HG03159 (cell line): ENCODE results near the gene CCDC187.

Source experiments
- ATAC-seq: cut with Tn5 transposase; IDR thresholded peaks from one replicate; pipeline ENCODE4 v1.9.1; 2021; ENCODE audit warnings: mild to moderate bottlenecking, moderate library complexity; ENCODE audit not compliant: unreplicated experiment

The CCDC187 gene

DNA sequence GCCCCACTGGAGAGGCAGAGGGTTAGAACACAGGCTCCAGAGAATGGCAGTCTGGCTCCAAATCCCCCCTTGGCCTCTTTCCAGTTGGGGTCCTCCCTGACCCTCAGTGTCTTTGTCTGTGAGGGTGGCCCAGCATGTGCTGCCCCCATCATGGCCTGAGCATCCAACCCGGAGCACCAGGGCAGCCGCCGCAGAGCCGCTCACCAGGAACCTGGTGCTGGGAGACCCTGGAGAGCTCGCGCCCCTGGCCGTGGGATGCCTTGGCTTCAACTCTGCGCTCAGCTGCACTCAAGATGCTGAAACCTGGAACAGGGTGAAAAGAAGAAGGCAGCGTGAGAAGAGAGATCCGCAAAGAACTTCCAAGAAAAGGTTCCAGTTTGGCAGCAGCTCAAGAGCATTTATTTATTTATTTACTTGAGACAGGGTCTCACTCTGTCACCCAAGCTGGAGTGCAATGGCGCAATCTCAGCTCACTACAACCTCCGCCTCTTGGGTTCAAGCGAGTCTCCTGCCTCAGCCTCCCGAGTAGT is 3.8 kb downstream of the CCDC187 start:
- no peak for ATAC-seq

DNA sequence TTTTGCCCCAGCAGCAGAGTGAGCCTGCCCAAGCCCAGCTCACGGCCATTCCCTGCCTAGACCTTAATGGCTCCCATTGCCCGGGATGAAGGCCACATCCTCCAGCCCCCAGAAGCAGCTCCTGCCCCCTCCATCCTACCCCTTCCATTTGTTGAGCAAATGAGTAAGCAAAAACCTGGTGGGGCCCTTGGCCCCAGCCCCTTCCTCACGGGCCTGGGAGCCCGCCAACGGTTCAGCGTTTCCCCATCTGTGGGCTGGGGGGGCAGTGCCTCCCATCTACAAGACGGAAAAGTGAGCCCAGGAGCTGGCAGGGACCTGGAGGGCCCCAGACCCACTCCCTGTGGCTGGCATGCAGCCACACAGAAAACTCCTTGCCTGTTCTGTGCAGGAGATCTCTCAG is 4.4 kb downstream of the CCDC187 start:
- ATAC-seq: no peak

DNA sequence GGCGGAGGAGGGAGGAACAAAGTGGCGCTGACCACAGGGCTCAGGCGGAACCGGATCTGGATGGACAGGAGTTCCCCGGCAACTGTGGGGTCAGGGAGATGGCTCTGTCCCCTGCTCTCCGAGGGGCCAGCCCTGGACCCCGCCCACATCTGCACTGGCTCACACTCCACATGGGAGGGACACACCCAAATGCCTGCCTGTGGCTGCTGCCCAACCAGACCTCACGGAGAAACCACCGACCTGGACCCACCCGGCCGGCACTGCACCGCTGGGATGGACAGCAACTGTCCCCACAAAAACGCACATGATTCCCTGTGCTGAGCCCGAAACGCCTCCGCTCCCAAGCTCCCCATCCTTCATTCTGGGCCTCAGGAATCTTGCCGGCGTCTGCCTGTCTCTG is 4.8 kb downstream of the CCDC187 start:
- no peak for ATAC-seq

DNA sequence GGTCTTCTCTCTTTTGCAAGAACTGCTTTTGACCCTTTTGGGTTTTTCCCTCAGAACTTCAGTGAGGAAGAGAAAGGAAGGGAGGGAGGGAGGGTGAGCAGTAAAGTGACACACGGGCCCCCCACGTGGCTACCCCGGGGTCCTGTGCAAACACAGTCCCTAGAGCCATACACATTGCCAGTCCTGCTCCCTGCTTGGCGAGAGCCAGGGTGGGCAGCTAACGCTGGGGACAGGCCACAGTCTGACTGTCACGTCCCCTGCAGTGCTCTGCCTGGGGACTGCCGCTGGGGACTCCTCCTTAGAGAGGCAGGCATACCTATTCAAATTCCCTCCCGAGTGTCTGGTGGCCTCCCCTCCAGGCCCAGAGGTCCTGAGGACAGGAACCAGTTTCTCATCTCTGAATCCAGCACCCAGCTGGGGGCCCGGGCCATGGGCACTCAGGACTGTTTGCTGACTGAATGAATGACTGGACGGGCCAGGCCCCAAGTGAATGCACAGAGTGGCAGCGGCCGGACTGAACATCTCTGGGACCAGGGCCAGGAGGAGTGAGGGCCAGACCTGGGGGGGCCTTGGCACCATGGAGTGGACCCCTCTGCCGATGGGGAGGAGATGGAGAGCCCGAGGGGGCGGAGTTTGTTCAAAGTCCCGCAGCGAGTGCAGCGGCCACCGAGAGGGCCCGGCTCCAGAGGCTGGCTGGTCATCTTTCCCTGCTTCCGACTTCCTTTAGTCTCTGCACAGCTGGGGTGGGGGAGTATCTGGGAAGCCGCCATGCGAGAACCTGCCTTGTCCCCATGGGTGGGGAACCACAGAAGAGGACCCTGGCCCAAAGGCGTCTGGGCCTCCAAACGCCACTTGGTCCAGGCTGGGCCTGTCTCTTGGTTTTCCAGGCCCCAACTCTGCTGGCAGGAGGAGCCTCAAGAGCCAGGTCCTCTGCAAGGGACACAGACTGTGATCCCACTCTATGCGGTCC is 5.8 kb downstream of the CCDC187 start:
- ATAC-seq: no peak

DNA sequence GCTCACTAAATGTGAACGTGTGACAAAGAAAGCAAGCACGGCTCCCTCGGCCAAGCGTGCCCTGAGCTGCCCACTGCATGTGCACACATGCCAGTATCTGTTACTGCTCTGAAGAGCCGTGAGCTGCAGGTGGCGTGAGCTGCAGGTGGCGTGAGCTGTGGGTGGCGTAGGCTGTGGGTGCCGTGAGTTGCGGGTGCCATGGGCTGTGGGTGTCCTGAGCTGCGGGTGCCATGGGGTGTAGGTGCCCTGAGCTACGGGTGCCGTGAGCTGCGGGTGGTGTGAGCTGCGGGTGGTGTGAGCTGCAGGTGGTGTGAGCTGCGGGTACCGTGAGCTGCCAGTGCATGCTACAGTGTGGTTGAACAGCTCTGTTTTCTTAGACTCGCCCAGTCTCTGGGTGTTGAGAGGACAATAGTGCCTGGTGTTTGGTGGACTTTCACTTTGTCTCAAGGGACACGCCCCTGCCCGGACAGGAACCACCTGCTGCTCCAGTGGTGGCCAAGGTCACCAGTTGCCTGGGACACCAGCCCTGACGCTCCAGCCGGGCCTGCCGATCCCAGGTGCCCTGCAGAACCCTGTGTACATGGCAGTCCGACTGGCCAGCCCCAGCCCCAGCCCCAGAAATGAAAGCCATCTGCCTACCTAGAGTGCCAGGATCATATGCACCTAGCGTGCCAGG is 6.7 kb downstream of the CCDC187 start:
- no peak for ATAC-seq

DNA sequence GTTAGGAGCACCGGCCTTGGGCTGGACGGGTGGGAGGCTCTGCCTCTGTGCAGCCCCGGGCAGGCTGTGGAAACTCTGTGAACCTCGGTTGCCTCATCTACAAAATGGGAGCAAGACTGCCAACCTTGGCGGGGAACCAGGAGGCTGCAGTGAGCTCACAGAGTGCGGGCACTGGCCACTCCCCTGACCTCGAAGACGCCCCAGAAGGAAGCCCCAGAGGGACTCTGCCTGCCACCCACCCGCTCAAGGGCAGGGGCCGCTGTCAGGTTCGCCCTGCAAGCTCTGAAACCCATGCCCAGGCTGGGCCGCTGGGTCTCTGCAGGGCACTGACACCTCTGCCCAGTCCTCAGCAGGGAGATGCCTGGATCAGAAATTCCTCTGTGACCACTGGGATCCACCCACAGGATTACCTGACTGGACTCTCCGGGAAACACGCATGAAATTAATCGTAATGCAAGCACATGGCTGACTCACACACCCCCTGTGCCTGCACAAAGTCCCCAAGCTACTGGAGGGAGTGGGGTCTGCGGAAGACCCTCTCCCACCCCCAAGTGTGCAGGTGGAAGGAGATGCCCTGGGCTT is 7.4 kb downstream of the CCDC187 start:
- ATAC-seq: no peak

DNA sequence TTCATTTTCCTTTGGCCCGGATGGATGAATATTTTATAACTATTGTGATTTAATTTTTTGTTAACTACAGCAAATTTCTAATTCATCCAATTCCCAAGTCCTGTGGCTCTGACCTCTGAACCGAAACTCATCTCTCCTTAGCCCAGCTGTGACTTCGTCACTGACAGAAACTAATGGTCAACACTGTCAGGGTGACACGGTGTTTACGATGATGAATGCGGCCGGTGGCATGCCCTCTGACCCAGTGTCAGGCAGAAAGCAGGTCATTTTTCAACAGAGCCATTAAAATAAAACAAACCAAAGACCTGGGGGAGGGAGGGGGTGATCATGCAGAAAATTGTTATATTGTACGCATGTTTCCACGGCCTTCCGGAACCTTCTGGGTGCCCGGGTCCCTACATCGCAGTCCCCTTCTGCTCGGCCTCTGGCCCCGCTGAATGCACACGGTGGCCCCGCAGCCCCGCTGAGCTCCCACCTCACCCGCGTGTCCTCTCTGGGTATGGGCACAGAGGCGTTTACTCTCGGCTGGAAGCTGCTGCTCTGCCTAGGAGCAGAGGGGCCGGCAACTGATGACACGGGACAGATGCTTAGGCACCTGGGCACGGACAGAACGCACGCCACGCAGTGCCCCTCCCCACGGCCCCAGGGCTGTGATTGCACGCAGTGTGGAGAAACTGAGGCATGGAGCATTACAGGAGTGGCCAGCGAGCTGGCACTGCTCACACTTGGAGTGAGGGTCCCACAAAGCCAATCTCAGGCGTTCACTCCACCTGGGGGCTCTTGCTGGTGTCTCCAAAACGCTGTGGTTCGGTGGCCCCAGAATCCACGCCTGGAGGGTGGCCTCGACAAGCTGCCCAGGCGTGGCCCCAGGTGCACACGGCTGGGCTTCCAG is 8.1 kb downstream of the CCDC187 start:
- ATAC-seq: no peak

DNA sequence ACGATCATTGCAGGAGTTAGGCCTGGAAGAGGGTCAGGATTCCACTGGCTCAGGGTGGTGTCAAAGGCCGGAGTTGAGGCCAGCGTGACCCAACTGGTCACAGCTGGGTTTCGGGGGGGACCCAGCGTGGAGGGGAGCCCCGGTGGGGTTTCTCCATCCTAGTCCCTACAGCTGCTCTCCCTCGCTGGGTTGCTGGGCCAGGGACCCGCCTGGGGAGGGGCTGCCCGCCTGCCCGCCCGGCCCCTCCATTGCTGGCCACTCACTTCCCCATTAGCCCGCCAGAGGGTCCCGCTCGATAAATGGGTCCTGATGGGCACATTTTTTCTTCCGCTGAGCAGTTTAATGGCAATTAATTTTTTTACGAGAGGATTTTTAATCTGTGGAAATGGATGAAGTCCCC is 8.8 kb downstream of the CCDC187 start:
- no peak for ATAC-seq

DNA sequence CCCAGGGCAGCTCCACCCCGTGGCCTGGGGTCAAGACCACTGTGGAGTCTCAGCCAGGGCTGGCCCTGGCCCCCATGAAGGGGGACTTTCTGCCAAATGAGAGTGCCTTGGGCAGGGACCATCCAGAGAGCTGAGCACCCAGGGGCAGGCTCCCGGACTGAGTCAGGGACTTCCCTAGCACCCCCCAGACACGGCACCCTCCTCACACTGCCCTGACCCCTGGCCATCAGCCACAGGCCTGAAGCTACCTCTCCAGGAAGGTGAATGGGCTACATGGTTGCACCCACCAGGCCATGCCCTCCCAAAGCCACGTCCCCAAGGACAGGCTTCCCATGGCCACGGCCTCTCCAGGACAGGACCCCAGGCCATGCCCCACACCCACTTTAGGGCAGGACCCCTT is 9.5 kb downstream of the CCDC187 start:
- ATAC-seq: no peak

DNA sequence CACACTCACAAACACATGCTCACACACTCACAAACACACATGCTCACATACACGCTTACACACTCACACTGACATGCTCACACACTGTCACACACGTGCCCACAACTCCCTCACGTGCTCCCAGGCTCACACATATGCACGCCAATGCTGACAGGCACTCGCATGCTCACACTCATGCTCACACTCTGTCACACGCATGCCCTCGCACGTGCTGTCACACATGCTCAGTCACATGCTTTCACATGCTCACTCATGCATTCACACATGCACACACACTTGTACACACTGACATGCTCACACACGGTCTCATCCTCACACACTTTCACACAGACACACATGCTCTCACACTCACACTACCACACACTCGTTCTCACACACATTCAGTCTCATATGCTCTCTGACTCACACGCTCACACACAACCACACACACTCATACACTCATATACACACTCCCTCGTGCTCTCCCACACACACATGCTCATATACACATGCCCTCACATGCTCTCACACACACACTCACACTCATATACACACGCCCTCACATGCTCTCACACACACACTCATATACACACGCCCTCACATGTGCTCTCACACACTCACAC is 10.3 kb downstream of the CCDC187 start:
- ATAC-seq: no peak

DNA sequence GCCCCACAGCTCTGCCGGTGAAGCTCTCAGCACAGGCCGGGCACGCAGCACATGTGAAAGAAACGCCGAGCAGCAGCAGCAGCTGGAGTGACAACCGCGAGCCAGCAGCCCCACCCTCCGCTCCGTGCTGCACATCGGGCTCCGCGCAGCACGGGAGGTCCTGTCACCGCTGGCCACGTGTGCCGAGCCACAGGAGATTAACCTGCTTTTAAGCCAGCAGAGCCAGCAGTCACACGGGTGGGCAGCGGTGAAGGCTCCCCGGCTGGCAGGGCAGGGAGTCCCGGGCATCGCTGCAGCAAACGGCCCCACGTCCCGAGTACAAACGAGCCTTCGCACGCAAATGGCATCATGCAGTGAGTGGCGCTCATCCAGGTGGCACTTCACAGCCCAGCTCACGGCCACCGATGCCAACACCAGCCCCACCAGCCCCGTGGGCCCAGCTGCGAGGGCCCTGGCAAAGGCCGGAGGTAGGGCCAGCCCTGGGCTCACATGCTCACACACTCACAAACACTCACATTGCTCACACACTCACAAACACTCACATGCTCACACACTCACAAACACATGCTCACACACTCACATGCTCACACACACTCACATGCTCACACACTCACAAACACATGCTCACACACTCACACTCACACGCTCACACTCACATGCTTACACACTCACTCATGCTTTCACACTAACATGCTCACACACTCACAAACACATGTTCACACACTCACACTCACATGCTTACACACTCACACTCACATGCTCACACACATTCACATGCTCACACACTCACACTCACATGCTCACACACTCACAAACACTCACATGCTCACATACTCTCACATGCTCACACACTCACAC is 11.1 kb downstream of the CCDC187 start:
- no peak for ATAC-seq

DNA sequence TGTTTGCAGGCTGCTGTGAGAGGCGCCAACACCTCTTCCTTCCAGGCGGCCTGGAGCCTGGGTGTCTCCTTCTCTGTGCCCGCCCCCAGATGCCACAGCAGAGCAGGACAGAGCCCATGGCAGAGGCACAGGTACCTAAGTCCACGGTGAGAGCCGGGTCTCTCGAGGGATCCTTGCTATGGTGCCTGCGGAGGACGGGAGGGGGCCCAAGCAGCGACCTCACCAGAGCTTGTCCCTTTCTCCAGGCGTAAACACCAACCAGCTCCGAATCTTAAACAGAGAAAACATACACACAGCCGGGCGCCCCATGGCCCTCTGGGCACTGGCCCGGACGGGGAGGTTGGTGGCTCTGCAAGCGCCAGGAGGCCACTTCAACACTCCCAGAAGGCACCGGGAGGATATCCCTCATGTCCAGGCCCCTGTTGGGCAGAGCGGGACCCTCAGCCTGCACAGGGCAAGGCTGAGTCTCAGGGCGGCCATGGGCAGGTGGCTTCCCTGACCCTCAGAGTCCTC is 11.8 kb downstream of the CCDC187 start:
- ATAC-seq: no peak

DNA sequence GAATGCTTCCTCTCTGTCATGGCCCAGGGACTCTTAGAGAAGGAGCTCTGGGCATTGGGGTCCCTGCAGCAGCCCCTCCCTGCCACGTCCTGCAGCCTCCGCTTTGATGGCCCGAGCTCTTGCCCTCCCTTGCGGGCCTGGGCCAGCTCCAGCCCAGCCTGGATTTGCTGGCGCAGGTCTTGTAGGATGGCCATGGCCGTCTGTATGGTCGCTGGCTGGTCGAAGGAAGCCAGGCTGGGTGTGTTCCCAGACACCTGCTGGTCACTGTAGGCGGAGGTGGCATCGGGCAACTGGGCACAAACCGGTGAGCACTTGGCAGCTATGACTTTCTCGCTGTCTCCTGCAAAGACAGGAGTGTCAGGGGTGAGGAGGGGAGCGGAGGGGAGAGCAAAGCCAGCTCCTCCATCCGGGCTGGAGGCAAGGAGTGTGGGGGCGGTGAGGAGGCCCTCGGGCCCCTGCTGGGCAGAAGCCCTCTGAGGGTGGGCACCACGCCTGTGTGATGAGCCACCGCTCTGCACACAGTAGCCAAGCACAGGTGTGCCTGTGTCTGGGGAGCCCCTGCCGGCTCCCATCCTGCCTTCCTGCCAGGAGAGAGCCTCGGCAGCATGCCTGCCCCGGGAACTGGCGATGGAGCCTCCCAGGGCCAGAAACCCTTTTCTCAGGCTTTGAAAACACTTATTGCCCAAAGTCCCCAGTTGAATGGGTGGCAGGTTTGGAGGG is 12.4 kb downstream of the CCDC187 start:
- no peak for ATAC-seq

DNA sequence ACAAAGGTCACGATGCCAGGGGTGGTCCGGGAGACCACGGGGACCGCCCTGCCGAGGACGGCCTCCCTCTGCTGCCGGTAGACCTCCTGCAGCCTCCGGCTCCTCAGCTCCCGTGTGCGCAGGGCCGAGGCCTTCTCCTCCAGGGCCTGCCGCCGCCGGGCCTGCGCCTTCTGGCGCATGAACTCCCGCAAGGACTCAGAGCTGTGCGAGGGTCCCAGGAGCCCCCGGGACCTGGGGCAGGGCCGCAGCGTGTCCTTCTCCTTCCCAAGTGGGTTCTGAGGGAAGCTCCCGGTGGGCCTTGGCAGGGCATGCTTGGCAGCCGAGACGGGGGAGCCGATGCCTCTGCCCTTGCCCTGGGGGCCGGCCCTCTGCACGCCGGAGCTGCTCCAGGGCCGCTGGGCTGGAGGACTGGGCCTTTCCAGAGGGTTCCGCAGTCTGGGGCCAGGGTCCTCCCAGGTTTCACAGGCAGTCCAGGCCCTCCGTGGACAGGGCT is 13.3 kb downstream of the CCDC187 start:
- no peak for ATAC-seq

DNA sequence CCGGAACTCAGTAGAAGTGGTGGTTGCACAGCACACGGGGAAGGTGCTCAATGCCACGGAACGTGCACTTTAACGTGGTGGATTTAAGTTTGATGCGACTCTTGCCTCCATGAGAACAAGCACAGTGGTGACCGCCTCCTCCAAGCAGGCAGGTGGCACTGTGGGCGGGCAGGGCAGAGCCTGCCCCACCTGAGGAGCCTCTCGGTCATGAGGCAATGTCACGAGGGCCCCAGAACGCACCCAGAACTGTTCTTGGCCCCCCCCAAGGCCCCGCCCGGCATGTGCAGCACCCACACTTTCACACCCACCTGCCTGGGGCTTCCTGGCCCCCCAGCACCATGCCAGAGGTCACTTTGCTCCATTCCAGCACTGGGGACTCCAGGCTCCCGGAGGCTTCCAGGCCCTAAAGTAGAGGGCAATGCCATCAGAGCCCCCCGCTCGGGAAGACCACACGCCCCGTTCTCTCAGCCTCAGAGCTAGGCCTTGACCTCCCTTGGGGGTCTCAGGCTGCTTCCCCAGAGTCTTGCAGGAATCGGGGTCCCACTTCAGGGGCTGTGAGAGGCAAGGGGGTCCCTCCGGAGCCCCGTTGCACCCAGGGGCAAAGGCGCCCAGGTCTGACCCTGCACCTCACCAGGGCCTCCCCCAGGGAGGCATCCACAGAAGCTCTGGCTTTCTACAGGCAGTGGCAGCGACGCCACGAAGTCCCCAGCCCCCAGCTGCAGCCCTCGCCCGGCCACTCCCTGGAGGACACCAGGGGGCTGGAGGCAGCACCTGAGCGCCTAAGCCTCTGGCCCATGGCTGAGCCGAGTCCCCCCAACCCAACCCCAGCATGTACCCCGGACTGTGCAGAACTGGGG is 14.0 kb downstream of the CCDC187 start:
- no peak for ATAC-seq

DNA sequence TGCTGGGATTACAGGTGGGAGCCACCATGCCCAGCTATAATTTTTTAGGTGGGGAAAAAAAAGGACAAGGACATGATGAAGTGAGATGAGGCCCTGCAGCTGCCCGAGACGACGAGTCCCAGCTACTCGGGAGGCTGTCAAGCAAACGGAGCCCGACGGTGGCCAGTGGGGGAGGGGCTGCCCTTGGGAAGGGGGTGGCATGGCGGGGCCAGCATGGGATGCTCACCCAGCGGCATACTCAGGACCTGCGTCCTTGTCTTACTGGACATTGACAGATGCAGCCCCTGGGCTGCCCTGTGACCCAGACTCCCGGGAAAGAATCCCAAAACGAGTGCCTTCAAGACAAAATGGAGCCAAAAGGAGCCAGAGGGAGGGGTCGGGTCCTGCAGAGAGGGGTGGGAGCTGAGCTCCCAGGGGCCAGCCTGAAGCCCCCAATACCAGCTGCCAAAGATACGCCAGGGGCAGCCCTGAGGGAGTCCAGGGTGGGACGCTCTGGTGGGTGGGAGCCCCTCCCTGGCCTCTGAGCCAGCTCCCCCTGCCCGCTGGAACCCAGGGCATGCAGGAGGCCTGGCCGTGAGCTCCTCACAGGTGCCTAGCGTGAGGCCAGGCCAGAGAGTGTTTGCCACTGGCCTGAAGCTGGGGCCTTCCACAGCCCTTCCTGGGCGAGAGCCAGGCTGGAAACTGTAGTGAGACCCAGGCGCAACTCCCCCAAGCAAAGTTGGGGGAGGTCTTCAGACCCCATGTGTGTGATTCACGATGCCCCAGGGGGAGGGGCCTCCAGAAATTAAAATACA is 15.7 kb downstream of the CCDC187 start:
- no peak for ATAC-seq

DNA sequence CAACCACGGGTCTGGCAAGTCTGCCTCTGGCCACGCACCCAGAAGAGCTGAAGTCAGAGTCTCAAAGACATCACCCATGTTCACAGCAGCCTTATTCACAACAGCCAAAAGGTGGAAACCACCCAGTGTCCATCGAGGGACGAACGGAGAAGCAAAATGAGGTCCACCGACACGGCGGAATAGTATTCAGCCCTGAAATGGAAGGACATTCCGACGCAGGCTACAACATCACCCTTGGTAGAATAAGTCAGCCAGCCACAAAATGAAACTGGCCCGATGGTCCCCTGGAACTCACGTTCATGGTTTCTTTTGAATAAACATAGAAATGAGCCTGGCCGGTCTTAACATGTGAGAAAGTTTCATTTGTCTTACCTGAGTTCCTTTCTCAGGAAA is 16.9 kb downstream of the CCDC187 start:
- ATAC-seq: no peak
